NCI-H345 (cell line): ENCODE results near the gene FHOD3.
"Not testable (repeated sequence)": the region's sequence is repeated elsewhere in the genome, so short reads cannot be mapped to it uniquely, and the experiment has no call there.

Source experiments
- DNase-seq: peaks from one replicate; lab custom pipeline; 2025; lab: John Stamatoyannopoulos, UW

The FHOD3 gene

DNA sequence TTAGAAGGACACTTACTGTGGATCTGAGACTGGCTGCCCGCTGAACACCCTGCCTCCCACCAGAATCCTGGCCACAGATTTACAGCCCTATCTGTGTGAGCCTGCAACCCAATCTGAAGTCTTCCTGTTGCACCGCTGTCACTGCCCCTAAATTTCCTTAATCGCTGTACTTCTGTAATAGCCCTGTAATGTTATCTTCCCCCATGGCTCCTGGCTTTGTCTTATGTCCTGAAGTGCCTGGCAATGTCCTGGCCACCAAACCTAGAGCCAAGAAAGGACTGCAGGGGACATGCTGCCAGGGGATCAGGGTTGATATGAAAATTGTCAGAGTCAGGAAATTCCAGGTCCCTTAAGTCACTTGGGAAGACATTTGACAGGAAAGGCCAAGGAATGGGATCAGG, 52.7 kb downstream of the FHOD3 start:
- no peak for DNase-seq

DNA sequence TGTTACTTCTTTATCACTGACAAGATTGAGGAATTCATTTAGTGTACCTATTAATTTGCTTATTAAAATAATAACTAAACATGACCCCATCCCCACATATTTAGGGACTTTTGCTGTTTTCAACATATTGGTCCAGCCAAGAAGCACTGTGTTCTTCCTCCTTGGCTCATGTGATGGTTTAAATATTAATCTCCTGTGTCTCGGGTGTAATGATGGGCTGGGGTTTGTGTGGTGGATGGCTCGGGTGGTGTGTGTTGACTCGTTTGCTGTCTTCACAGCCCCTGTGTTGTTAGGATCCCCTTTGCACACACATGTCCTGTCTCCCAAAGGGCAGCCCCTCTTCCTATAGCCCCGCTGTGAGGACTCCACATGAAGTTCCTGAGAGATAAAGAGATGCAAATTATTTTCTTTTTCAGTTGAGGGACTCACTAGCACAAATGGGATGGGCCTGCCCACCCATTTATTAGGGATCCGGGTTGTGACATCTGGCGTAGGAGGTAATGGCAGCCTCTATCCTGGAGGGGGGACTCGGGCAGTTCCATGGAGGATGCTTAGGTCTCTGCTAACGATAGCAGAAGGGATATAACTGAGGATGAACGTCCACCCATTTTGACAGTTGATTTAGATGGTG, 53.4 kb downstream of the FHOD3 start:
- no peak for DNase-seq

DNA sequence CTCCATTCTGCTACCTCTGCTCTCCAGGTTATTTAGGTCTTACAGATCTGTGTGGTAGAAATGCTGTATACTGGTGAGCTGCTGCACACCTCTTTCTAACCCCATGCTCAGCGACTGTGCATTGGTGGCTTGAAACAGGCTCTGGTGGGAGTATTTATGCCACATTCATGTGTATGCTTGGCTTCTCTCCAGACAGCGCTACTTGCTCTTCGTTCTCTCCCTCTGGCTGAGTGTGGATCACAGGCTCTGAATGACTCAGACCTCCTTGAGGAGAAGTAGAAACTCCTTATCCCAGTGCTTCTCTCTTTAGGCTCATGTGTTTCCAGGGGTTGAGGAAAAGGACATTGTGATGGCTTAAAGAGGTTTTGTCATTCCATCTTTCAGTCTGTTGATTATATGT, 54.9 kb downstream of the FHOD3 start:
- DNase-seq = no peak

DNA sequence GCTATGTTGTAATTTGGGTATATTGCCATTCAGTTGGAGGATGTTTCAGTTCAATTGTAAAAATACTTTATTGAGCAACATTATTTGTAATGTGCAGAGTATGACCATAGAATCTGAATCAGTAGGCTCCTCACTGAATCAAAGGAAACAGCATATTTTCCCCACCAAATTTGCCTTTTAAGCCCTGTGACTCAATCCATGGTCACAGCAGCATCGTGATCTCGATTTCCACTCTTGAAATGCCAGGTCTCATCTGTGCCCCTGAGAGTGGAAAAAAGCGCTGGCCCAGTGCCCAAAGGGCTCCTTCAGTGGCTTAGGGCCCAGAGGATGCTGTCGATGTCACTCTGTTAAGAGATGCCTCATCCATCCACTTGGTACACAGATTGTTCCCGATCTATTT, 57.5 kb downstream of the FHOD3 start:
- no peak for DNase-seq

DNA sequence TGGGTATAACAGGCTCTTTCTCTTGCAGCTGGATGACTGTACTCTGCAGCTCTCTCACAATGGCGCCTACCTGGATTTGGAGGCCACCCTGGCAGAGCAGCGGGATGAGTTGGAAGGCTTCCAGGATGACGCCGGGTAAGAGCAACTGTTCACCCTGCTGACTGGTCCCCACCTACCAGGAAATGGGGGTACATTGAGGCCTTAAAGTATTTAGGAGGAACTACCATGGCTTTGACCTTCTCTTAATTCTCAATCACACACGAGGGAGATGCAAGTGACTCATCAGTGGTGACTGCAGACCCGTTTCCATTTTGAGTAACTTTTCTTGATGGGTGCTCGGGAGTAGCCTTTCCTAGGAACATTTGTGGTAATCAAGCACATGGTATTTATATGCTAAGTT, 58.0 kb downstream of the FHOD3 start:
- no peak for DNase-seq

DNA sequence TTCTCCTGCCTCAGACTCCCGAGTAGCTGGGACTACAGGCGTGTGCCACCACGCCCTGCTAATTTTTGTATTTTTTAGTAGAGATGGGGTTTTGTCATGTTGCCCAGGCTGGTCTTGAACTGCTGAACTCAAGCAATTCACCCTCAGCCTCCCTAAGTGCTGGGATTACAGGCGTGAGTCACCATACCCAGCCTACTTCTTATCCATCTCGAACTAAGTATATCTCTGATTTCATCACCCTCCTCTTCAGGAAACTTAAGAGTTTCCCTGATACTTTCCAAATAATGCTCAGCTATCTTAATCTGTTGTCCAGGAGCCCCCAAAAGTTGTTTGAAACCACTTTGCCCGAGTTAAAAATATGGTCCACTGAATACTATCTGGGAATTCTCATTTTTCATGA, 59.2 kb downstream of the FHOD3 start:
- DNase-seq = not testable (repeated sequence)

DNA sequence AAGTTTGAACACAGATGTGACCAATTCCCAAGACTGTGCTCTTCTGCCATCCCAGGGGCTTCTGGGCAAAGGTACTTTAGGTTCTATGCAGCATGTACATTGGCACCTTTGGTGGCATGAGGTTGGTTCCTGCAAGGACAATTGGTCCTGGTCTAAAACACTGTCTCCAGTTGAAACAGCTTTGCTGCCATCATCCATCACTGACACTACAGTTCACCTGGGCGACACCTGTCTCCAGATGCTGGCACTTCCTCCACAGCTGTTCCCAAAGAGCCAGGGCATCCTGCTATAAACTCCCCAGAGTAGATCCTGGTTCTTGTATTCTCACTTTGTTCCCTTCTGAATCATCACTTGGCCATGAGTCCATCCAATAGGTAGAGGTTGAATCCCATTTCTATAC, 60.6 kb downstream of the FHOD3 start:
- DNase-seq = no peak

DNA sequence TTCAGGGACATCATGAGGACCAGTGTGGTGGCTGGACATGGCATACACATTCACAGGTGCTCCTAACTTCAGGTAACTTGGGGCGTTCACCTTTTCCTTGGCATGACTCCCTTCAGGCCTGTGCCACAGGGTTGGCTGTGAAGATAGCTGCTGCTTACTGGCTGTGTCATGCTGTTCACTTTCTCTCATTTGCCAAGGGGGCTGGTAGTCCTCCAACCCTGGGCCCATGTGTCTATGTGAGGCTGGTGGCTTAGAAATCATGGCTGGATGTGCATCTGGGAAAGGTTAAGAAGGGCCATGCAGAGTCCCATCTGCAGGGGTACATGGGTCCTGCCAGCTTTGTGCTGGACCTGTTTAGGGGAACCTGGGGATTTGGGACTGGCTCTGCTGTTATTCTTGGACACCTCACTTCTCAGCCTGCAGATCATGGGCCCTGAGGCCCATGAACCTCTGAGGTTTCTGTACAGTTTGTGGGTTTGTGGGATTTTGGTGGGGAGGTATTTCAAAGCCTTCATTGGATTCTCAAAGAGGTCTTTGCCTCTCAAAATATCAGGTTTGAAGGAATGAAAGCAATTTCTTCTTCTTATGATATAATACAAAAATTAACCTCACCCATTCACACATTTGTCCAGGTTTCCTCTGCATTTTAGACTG, 62.9 kb downstream of the FHOD3 start:
- no peak for DNase-seq

DNA sequence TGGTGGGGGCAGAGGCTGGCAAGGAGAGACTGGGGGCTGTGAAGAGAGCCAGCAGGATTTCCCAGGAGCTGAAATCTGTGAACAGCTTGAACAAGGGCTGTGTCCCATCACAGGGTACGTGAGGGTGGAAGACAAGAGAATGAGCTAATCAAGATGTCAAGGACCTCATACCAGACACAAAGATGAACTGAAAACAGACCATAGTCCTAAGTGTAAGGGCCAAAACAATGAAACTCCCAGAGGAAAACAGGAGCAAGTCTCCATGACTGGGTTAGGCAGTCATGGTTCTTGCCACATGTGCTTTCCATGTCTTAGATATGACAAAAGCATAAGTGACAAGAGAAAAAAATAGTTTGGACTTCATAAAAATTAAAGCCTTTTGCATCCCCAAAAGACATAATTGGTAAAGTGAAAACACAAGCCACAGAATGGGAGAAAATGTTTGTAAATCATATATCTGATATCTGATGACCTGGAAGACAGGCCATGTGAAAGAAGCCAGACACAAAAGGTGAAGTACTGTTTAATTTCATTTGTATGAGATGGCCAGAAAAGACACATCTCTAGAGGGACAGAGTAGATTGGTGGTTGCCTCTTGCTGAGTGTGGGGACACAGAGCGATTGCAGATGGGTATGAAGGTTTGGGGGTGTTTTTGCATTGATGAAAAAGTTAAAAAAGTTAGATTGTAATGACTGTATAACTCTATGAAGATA, 67.6 kb downstream of the FHOD3 start:
- no peak for DNase-seq

DNA sequence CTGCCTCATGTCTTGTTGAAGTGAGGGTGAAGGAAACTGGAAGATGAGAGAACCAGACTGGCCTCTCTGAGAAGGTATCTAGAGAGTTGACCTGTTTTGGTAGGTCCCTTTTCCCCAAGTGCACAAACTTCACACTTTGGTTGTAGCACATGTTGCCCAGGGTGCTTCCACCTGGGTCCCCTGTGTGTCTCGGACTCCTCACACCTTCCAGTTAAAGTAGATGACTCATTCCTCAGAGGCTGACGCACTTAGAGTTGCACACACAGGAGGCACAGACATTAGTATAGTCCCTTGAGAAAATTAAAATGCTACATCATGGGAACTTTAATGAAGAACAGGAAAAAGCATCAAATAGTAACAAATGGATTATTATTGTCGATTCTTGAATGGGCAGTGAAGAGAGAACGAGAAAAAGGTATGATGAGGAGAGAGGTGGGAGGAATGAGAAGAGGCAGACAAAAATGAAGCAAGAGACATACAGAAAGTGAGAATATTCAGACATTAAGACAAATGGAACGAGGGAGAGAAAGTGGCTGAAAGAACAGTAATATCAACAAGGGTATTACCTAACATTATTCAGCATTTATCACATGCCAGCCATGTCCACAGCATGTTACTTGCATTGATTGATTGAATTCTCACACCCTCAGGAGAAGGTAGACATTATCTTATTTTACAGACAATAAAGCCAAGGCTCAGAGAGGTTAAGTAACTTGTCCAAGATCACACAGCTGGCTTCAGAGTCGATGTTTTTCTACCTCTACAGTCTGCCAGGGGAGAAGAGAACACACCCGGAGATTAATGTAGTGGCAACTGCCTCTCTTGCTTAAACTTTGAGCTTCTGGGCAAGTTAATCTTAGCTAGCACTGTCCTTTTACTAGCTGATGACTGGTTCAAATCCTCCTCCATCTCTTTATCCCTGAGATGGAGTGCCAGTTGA, 68.6 kb downstream of the FHOD3 start:
- DNase-seq = no peak

DNA sequence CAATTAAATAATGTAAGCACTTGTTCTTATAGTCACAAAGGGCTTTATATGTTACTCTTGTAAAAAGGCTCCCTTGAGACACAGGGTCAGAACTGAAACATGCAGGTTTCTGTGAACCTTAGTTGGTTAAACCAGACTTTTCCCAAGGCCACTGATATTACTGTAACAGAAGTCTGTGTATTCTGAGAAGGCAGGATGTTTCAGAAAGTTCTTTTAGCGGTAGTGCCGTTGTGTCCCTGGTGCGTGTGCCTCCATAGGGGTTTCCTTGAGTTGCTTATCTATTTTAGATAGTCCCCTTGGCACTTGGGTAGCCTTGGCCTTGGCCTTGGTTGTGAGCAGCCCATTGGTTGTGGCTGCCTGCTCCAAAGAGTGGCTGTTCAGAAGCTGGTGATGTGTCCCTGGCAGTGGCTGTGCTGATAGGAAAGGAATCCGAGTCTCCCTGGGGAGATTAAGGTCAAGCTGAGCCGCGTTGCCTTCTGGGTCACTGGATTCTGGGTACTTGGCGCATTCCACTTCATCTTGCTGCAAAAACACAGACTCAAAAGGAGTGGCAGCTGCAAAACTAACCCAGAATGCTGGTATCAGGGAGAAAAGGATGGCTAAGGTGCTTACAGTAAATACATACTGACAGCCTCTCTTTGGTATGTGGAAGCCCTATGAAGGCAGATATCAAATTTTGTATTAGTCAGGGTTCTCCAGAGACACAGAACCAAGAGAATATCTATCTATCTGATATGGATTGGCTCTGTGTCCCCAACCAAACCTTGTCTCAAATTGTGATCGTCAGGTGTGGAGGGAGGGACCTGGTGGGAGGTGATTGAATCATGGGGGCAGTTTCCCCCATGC, 69.7 kb downstream of the FHOD3 start:
- no peak for DNase-seq

DNA sequence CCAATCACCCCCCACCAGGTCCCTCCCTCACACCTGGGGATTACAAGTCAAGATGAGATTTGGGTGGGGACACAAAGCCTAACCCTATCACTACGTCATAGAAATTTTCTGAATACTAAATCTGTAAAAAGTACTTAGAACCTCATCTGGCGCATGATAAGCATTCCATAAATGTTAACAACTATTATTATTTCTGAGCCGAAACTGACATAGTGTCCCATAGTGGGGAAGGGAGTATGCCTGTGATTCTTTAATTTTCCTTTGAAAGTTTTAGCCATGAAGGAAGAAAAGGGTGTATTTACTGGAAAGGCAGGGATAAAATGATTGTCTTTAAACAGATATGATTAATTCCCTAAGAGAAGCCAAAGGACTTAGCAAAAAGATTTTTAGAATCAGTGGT, 71.4 kb downstream of the FHOD3 start:
- DNase-seq = no peak

DNA sequence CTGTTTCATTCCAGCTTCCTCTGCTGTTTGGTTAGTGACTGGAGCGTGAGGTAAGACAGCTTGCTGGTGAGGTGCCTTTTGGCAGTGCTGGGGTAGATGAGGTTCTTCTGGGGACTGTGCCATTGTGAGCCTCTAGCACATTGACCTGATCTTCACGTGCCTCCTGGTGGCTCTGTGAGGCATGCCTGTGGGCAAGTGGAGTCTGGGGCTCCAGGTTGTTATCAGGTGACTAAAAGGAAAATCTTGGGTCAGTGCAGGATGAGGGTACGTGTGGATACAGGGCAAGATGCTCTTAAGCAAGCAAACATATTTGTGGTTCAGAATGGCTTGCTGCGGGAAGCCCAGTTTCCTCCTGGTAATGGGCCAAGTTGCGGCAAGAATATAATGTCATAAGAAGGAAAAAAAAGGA, 75.4 kb downstream of the FHOD3 start:
- no peak for DNase-seq

DNA sequence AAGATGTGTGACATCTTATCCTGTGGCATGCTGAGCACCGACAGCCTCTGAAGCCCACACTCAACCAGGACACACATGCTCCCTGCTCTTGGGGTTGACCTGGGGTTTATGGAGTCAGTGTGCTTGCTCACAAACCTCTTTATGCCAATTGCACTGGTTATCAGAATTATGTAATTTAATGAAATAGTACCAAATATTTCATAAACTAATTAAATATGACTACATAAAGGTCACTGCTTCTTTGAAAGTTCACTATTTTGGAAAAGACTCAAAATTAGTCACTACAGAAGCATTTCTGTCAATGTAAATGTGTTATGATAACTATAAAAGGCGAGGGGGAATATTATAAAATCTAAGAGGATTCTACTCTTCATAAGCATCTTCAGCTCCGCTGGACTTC, 76.7 kb downstream of the FHOD3 start:
- no peak for DNase-seq

DNA sequence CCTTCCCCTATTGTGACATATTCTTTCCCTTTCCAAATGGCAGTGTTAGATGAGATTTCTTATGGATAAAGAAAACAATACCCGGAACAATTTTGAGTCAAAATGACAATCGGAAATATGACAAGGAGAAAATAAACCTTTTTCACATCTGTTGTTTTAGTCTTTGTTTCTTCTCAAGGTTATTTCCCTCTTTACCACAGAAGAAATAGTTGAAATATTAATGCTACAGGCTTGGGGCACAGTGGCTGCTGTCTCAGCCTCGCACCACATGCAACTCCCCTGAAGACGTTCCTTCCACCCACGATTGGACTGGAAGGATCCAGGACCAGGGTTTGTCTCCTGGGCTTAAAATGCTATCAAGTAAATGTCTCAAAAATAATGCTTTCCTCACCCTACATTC, 77.6 kb downstream of the FHOD3 start:
- DNase-seq = no peak

DNA sequence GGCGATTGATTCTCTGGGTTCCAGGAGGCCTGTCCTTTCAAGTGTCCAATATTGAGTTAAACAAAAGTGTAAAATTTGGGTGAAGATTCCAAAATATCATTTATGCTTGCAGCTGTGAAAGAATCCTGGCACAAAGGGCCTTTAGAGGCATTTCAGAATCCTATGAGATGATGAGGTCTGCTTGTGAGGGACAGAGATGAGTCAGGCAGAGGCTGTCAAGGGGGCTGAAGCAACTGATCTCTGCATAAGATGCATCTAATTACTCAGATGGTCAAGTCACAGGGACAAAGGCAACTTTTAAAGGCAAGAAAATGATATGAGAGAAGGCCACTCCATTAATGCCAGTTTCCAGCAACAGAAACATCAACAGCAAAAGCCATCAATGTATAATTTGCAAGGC, 78.8 kb downstream of the FHOD3 start:
- DNase-seq = no peak

DNA sequence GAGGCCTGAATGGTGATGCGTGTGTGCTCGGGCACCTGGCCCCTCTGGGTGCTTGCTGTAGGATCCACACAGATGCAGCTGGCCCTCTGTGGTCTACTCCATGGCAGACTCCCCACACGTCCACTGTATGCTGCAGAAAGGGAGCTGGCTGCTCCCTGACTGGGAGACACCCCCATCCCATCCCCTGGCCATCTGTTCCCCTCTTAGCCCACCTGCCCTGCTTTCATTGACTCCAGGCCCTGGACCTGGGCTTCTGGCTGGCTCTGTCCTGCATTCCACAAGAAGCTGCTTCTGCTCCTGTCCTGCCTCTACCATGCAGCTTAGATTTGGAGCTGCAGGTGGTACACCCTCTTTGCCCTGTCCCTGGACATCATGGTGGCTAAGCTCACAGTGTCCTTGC, 80.1 kb downstream of the FHOD3 start:
- no peak for DNase-seq

DNA sequence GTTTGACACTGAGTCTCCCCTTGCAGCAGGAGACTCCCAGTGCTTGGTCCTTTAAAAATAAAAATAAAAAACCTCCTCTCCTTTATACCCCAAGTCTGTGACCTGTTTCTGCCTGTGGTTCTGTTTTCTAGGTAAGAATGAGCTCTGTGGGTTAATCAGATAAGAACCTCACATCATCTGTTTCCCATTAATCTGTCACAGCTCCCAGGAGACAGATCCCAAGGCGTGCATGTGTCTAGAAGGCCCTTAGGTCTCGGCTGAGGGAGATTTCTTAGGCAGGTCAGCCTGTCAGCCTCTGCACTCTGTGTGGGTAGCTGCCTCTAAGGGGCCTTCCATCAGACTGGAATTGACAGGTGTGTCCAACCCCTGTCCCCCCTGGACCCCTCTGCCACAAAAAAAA, 80.7 kb downstream of the FHOD3 start:
- DNase-seq = no peak

DNA sequence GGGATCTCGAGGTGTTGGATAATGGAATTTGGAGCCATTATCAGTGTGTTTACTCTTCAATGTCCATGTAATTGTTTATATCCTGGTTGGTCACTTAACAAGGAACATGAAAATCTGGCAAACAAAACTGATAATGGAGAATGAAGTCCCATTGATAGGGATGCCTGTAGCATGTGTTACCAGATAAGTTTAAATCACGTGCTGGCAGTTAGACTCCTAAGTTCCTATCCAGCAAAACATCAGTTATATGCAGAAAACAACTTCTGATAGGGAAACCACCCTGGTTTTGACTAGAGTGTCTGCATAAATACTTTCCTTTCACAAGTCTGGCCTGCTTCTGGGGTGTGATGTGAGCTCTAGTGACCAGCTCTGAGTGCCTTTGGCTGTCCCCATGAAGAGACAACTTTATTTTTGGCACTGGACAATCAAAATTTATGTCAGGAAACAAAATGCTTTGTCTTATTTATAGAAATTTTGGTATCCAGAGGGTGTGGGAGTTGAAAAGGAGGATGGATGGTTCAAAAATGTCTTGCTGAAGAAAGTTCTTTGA, 82.0 kb downstream of the FHOD3 start:
- no peak for DNase-seq

DNA sequence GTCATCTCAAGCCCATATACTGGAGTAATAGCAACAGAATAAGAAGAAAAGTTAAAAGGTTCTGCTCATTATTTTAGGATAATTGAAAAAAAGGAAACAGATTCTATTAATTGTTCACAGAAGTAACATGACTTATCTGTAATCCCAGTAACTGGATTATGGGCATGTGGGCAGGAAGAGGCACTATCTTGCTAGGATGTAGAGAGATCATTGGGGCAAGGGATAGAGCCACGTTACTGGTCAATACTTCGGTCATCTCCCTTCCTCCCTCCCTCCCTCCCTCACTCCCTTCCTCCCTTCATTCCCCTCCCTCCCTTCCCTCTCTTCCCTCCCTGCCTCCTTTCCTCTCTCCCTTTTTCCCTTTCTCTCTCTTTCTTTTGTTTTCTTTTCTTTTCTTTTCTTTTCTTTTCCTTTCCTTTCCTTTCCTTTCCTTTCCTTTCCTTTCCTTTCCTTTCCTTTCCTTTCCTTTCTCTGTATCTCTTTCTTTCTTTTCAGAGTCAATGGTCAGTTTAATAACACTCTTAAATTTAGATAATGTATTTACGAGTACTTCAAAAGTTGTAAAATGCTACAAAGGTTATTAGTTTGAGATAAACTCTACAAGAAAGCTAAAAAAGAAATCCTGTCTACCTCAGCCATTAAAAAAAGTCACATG, 82.8 kb downstream of the FHOD3 start:
- no peak for DNase-seq

DNA sequence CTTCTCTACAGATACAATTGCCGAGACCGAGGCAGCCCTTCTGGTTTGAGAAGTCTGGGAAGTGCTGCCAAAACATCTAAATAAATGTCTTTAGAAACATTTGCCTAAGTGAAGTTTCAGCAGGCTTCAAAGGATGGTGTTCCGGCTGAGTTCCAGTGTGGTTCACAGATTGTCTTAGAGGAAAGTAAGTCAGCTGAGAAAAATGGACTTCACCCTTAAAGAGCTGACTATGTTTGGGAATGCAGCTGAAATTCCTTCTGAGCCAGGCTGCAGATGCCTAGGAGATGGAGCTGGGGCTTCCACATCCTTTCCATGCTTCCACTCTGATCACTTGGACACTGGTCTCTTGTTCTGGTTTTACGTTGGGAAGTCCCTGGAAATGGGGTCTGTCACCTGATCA, 83.6 kb downstream of the FHOD3 start:
- no peak for DNase-seq
